ENCODE measurements around the gene TXNRD3.
A peak's percentile ranks its signal among the peaks of the same experiment; 100 is the strongest.
"Not testable (repeated sequence)": the region's sequence is repeated elsewhere in the genome, so short reads cannot be mapped to it uniquely, and the experiment has no call there.

The TXNRD3 gene

DNA sequence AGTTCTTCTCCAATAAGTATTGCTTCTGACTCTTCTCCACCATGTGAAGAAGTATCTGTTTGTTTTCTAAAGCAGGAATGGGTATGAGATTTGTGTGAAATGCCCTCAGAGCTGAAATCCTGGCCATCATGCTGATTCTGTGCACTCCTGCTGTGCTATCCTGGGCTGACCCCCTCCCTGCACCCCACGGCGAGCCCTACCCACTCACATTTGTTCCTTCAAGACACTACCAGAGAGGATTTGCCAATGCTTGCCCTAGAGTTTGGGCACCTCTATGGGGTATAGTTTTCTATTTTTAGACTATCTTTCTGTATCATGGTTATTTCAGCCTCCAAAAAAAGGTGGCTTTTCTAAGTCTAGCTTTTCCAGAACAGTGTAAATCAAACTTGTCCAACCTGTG lies 18.5 kb downstream of the TXNRD3 start:
- no peak overlapping the region for H3K27ac ChIP-seq
- DNase-seq (ENCODE audit: low spot score): no peak
- TF ChIP-seq, protein P1, sequence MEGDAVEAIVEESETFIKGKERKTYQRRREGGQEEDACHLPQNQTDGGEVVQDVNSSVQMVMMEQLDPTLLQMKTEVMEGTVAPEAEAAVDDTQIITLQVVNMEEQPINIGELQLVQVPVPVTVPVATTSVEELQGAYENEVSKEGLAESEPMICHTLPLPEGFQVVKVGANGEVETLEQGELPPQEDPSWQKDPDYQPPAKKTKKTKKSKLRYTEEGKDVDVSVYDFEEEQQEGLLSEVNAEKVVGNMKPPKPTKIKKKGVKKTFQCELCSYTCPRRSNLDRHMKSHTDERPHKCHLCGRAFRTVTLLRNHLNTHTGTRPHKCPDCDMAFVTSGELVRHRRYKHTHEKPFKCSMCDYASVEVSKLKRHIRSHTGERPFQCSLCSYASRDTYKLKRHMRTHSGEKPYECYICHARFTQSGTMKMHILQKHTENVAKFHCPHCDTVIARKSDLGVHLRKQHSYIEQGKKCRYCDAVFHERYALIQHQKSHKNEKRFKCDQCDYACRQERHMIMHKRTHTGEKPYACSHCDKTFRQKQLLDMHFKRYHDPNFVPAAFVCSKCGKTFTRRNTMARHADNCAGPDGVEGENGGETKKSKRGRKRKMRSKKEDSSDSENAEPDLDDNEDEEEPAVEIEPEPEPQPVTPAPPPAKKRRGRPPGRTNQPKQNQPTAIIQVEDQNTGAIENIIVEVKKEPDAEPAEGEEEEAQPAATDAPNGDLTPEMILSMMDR (conservative IDR thresholded peaks at IDR 0.05; ENCODE audit: low read depth): no peak
- ChIA-PET CTCF (no interaction called here), POLR2A (ENCODE audit: low non-redundant PET) (no interaction called here)

DNA sequence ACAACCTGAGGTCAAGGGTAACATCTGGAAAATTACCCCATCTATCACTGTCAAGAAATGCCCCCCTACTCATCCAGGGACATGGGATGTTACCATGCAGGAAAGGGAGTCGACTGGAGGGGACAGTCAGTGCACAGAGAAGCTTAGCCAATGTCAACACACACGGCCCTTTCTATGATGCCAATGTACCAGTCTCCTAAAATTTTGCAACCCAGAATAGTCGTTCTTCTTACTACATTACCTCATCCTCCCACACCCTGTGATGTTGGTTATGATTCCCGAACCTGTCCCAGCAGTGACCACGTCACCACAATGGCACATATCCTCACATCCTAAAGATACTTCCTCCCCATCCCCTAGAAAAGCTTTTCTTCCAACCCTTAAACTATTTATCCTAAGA lies 20.1 kb downstream of the TXNRD3 start:
- no peak for DNase-seq (ENCODE audit: low spot score)
- TF ChIP-seq, protein P1 (conservative IDR thresholded peaks at IDR 0.05; ENCODE audit: low read depth): no peak
- ChIA-PET CTCF (interaction anchor here (0.6 to 0.7 kb wide), 2 partner anchors 766 to 1054 kb away, joined by 3 read pairs; no protein-coding TSS in a partner anchor), POLR2A (ENCODE audit: low non-redundant PET) (no interaction called here)
- no peak overlapping the region for H3K27ac ChIP-seq

DNA sequence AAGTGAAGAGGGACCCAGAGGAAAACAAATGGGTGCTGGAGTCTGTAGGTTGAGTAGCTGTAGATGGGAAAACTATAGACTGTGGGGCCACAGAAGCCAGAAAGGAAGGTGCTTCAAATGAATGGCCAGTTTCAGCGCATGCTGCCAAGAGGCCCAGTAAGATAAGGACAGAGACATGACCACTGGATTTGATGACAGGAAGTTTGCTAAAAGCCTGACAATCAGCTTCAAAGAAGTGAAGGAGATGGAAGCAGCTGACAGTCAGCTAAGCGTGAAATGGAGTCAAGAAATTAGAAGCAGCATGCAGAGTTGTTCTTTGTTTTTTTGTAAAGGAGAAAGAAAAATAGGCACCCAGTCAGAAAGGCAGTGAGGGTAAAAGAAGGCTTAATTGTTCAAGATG lies 24.9 kb downstream of the TXNRD3 start:
- DNase-seq (ENCODE audit: low spot score): no peak
- ChIA-PET POLR2A (ENCODE audit: low non-redundant PET) (no interaction called here), CTCF (no interaction called here)
- no peak overlapping the region for H3K27ac ChIP-seq
- TF ChIP-seq, protein P1 (conservative IDR thresholded peaks at IDR 0.05; ENCODE audit: low read depth): no peak

DNA sequence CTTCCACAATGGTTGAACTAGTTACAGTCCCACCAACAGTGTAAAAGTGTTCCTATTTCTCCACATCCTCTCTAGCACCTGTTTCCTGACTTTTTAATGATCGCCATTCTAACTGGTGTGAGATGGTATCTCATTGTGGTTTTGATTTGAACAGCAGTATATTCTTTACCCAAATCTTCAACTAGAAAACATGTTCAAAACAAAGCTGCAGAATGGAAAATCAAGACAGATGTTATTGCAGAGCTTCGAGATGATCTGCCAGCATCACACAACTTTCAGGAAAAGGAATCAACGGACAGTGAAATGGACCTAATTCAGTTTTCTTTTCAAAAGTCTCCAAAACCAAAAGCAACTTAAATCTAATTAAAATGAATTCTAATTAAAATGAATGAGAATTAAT lies 29.2 kb downstream of the TXNRD3 start:
- H3K27ac ChIP-seq; POLR2A ChIA-PET (ENCODE audit: low non-redundant PET); DNase-seq (ENCODE audit: low spot score): not testable (repeated sequence)
- CTCF ChIA-PET: interaction anchor here (0.7 to 0.9 kb wide), 2 partner anchors 58 to 552 kb away, joined by 3 to 6 read pairs; no protein-coding TSS in a partner anchor

DNA sequence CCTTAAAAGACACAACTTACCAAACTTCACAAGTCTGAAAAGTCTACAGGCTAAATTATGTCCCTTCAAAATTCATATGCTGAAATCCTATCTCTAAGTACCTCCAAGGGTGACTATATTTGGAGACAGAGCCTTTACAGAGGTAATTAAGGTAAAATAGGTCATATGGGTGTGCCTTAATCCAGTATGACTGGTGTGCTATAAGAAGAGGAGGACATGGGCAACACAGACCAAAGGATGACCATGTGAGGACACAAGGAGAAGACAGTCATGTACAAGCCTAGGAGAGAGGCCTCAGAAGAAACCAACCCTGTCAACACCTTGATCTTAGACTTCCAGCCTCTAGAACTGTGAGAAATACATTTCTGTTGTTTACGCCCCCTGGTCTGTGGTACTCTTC lies 32.2 kb downstream of the TXNRD3 start:
- CTCF ChIA-PET: no interaction called here
- DNase-seq (ENCODE audit: low spot score): no peak
- POLR2A ChIA-PET (ENCODE audit: low non-redundant PET): no interaction called here
- H3K27ac ChIP-seq: no peak overlapping the region
- TF ChIP-seq, protein P1 (conservative IDR thresholded peaks at IDR 0.05; ENCODE audit: low read depth): no peak

DNA sequence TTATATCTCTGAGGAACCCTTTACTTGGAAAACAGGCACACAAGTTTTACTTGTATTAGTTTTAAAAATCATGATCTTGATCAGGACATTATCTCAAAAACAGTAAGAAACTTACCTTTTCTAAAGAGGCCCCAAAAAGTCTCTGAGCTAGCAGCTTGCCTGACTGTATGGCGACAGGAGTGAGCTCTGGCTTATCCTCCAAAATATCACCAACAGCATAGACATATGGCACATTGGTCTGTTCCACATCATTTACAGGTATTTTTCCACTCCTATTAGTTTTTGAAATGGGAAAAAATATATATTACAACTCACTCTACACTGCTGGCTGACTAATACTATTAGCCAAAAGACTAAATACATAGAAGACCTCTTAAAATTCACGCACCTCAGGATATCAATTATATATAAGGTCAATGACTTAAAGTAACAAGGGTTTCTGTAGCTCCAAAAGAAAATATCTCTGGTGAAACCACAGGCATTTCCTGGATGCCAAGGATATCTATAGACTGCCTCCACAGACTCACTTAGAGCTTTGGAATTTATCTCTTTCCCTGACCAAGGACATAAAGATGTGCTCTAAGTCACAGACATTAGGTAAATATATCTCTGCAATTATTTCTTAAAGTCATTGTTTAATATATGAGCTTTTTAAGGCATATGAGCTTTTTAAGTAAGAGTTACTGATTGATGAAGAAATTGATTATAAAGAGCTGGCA lies 33.1 kb downstream of the TXNRD3 start:
- peak; percentile 17 for DNase-seq (ENCODE audit: low spot score)
- ChIA-PET CTCF (no interaction called here), POLR2A (ENCODE audit: low non-redundant PET) (no interaction called here)
- H3K27ac ChIP-seq: no peak overlapping the region
- TF ChIP-seq, protein P1 (conservative IDR thresholded peaks at IDR 0.05; ENCODE audit: low read depth): no peak

DNA sequence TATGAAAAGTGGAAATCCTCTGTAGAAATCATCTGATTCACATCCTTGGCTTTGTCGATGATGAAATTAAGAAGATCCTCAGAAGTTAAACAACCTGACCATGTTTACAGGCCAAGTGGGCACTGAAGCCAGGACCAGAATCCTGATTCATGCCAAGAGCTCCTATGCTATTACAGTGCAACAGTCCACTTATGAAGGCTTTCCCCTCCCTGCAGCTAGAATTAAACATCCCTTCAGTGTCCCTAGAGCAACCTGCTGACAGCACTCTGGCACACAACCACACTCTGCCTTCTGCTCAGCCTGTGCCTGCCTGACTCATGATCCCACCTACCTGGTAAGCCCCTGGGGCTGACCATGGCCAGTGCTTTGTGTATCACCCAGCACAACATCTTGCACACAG lies 33.8 kb downstream of the TXNRD3 start:
- TF ChIP-seq, protein P1 (conservative IDR thresholded peaks at IDR 0.05; ENCODE audit: low read depth): no peak
- CTCF ChIA-PET: no interaction called here
- POLR2A ChIA-PET (ENCODE audit: low non-redundant PET): no interaction called here
- no peak overlapping the region for H3K27ac ChIP-seq
- no peak for DNase-seq (ENCODE audit: low spot score)
